Epithelial cell of proximal tubule (primary cell): ENCODE data around the gene AKIRIN2. TPM values are rescaled to one million over a fixed set of nuclear protein-coding genes. Genes with fewer than 3 reads are reported as not detected.

ENCODE experiments used
- DNase-seq: peaks from one replicate; pipeline ENCODE4 v3.0.0-alpha.2; 2011; ENCODE audit warnings: low read depth
- H3K4me3 ChIP-seq: 2 replicates; pipeline ENCODE4 v1.5.1; 2011; ENCODE audit warnings: low read depth, mild to moderate bottlenecking, low read length
- total RNA-seq: library from RNA; depleted of rRNA; stranded (reverse); fragments of >200 nt; gene quantifications from 2 replicates; pipeline ENCODE4 v1.2.3, GENCODE V29; 2015
- TF ChIP-seq, protein P1 (sequence below): conservative IDR thresholded peaks from 2 replicates; pipeline ENCODE4 v1.5.1; 2012; ENCODE audit warnings: low read depth, mild to moderate bottlenecking, low read length

The AKIRIN2 gene
- total RNA-seq, 1 donor from 2014 or later: 25.0 TPM

GRCh38 chr6:87738744-87739143, 36.7 kb upstream of the AKIRIN2 start:
- no peak for DNase-seq
- TF ChIP-seq, protein P1, sequence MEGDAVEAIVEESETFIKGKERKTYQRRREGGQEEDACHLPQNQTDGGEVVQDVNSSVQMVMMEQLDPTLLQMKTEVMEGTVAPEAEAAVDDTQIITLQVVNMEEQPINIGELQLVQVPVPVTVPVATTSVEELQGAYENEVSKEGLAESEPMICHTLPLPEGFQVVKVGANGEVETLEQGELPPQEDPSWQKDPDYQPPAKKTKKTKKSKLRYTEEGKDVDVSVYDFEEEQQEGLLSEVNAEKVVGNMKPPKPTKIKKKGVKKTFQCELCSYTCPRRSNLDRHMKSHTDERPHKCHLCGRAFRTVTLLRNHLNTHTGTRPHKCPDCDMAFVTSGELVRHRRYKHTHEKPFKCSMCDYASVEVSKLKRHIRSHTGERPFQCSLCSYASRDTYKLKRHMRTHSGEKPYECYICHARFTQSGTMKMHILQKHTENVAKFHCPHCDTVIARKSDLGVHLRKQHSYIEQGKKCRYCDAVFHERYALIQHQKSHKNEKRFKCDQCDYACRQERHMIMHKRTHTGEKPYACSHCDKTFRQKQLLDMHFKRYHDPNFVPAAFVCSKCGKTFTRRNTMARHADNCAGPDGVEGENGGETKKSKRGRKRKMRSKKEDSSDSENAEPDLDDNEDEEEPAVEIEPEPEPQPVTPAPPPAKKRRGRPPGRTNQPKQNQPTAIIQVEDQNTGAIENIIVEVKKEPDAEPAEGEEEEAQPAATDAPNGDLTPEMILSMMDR: no peak
- no peak overlapping the region for H3K4me3 ChIP-seq

GRCh38 chr6:87738000-87738399, 36.0 kb upstream of the AKIRIN2 start:
- H3K4me3 ChIP-seq: no peak overlapping the region
- DNase-seq: no peak
- TF ChIP-seq, protein P1: no peak

GRCh38 chr6:87736809-87737540, 34.9 kb upstream of the AKIRIN2 start:
- DNase-seq: no peak
- TF ChIP-seq, protein P1: no peak

GRCh38 chr6:87731818-87732661, 30.0 kb upstream of the AKIRIN2 start:
- H3K4me3 ChIP-seq: no peak overlapping the region

More at GRCh38 chr6:87736809-87737540, 34.9 kb upstream of the AKIRIN2 start:
- no peak overlapping the region for H3K4me3 ChIP-seq

GRCh38 chr6:87731080-87731479, 29.0 kb upstream of the AKIRIN2 start:
- H3K4me3 ChIP-seq: no peak overlapping the region
- TF ChIP-seq, protein P1: no peak
- DNase-seq: no peak

More at GRCh38 chr6:87731818-87732661, 30.0 kb upstream of the AKIRIN2 start:
- peak; percentile 94 for DNase-seq
- TF ChIP-seq, protein P1: no peak

GRCh38 chr6:87729965-87730719, 28.1 kb upstream of the AKIRIN2 start:
- TF ChIP-seq, protein P1: no peak

More at GRCh38 chr6:87729965-87730719, 28.1 kb upstream of the AKIRIN2 start:
- DNase-seq: no peak
- H3K4me3 ChIP-seq: no peak overlapping the region
